PC-3 (cell line): ENCODE results near the gene ARHGAP12. TPM values are rescaled to one million over a fixed set of nuclear protein-coding genes. Genes with fewer than 3 reads are reported as not detected.

Experiments used
- ATAC-seq: fragments of 200-7000 bp; cut with Tn5 transposase; 2 replicates; pipeline ENCODE4 v1.9.1; 2020; ENCODE audit warnings: mild to moderate bottlenecking, moderate library complexity
- BruUV-seq: library from RNA; stranded (reverse); fragments of 400-500 nt; replicated peaks from 2 replicates; lab custom pipeline; 2021; lab: Mats Ljungman, UMichigan
- CTCF ChIA-PET: fragments of 300-600 bp; sonication (Branson Sonifier 250); formaldehyde crosslinking; loops from one replicate; lab custom pipeline; 2022; ENCODE audit warnings: antibody characterized with exemption; lab: Charles Lee
- POLR2A ChIA-PET: fragments of 300-600 bp; sonication (Branson Sonifier 250); formaldehyde crosslinking; loops from one replicate; lab custom pipeline; 2022; ENCODE audit warnings: antibody characterized with exemption; ENCODE audit not compliant: unreplicated experiment; lab: Charles Lee
- DNase-seq: peaks from one replicate; pipeline ENCODE4 v3.0.0-alpha.2; 2015
- H2AFZ ChIP-seq: fragments of 300-600 bp; sonication (generic); 2 replicates; pipeline ENCODE4 v1.6.0; 2016; ENCODE audit warnings: antibody characterized with exemption, low read length
- H3F3A ChIP-seq: fragments of 300-600 bp; sonication (generic); one replicate; pipeline ENCODE4 v1.6.0; 2017; ENCODE audit warnings: antibody characterized with exemption, low read length, control low read depth, mild to moderate bottlenecking; ENCODE audit not compliant: unreplicated experiment
- H3K27ac ChIP-seq: fragments of 300-600 bp; sonication (generic); 2 replicates; pipeline ENCODE4 v1.5.1; 2016; ENCODE audit warnings: mild to moderate bottlenecking, low read length
- H3K27me3 ChIP-seq: fragments of 300-600 bp; sonication (generic); 2 replicates; pipeline ENCODE4 v1.6.1; 2016; ENCODE audit warnings: low read length, mixed read lengths
- H3K36me3 ChIP-seq: fragments of 300-600 bp; sonication (generic); 2 replicates; pipeline ENCODE4 v1.6.1; 2016; ENCODE audit warnings: low read depth, mixed run types, low read length, mixed read lengths
- H3K4me1 ChIP-seq: fragments of 300-600 bp; sonication (generic); 2 replicates; pipeline ENCODE4 v1.5.1; 2016; ENCODE audit warnings: low read length; ENCODE audit not compliant: insufficient read depth
- H3K4me2 ChIP-seq: fragments of 300-600 bp; sonication (generic); 2 replicates; pipeline ENCODE4 v1.6.0; 2016; ENCODE audit warnings: low read length
- H3K4me3 ChIP-seq: fragments of 300-600 bp; sonication (generic); 2 replicates; pipeline ENCODE4 v1.5.1; 2016; ENCODE audit warnings: mild to moderate bottlenecking, low read length, mixed read lengths
- H3K79me2 ChIP-seq: fragments of 300-600 bp; sonication (generic); 2 replicates; pipeline ENCODE4 v1.6.1; 2017; ENCODE audit warnings: low read length, mixed read lengths
- H3K9ac ChIP-seq: fragments of 300-600 bp; sonication (generic); 2 replicates; pipeline ENCODE4 v1.6.0; 2016; ENCODE audit warnings: mild to moderate bottlenecking, low read length
- H3K9me2 ChIP-seq: fragments of 300-600 bp; sonication (generic); replicated peaks from 2 replicates; pipeline ENCODE4 v1.6.1; 2016; ENCODE audit warnings: mixed run types, low read length, mixed read lengths
- H3K9me3 ChIP-seq: fragments of 300-600 bp; sonication (generic); 2 replicates; pipeline ENCODE4 v1.6.1; 2016; ENCODE audit warnings: low read length, mixed read lengths
- H4K20me1 ChIP-seq: fragments of 300-600 bp; sonication (generic); 2 replicates; pipeline ENCODE4 v1.6.1; 2016; ENCODE audit warnings: low read length, mixed read lengths
- EZH2 ChIP-seq: fragments of 300-600 bp; sonication (generic); IDR thresholded peaks from one replicate; pipeline ENCODE4 v1.6.1; 2017; ENCODE audit warnings: antibody characterized with exemption, mild to moderate bottlenecking, low read length; ENCODE audit not compliant: unreplicated experiment
- EZH2phosphoT487 ChIP-seq: fragments of 300-600 bp; sonication (generic); IDR thresholded peaks from 2 replicates; pipeline ENCODE4 v1.6.1; 2018; ENCODE audit warnings: mild to moderate bottlenecking, antibody characterized with exemption, low read length, borderline replicate concordance
- intact Hi-C: fragments of 100-400 bp; cut with micrococcal nuclease; formaldehyde crosslinking; loops from 2 replicates; pipeline ENCODE4 v1.9.0; 2023
- total RNA-seq: library from RNA; depleted of rRNA; stranded (reverse); fragments of >200 nt; gene quantifications from 2 replicates; pipeline ENCODE4 v1.2.3, GENCODE V29; 2014
- TF ChIP-seq, protein P1 (sequence below): fragments of 300-600 bp; sonication (generic); conservative IDR thresholded peaks from 2 replicates; pipeline ENCODE4 v1.5.1; 2017; ENCODE audit warnings: antibody characterized with exemption, low read depth, mild to moderate bottlenecking, low read length

Gene ARHGAP12
- total RNA-seq, 1 experiment from 2014 or later = 16.6 TPM

DNA sequence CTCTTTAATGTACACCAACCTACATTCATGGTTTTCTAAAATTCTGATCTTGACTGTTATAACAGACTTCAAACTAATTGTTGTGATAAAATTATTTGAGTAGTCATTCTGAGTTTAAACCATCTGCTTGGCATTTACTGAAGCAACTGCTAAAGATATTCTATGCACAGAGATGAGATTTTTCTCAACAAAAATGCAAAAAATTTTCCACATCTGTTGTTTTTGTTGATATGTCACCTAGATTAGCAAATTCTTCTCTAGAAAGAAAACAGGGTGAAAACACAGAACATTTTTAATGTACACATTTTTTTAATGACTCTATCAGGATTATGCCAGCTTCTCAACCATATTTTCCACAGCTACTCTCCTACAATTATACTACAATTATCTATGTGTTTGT, 42.7 kb downstream of the ARHGAP12 start:
- Histone ChIP-seq H3F3A (no peaks in the 10 kb centered on the region), H3K9ac (no peak overlapping the region), H3K27ac (no peak overlapping the region), H3K27me3 (no peaks in the 10 kb centered on the region), H3K4me2 (no peak overlapping the region), H4K20me1 (no peaks in the 10 kb centered on the region), H3K79me2 (0 out of 2 replicates have a peak, but pooled peaks cover 18% of the 10 kb centered on the region), H3K9me2 (no peaks in the 10 kb centered on the region), H3K36me3 (no peaks in the 10 kb centered on the region), H3K9me3 (no peaks in the 10 kb centered on the region), H2AFZ (no peak overlapping the region), H3K4me1 (peaks cover 8% of the 10 kb centered on the region), H3K4me3 (no peak overlapping the region)
- TF ChIP-seq EZH2 (no peak), EZH2phosphoT487 (no peak)
- TF ChIP-seq, protein P1, sequence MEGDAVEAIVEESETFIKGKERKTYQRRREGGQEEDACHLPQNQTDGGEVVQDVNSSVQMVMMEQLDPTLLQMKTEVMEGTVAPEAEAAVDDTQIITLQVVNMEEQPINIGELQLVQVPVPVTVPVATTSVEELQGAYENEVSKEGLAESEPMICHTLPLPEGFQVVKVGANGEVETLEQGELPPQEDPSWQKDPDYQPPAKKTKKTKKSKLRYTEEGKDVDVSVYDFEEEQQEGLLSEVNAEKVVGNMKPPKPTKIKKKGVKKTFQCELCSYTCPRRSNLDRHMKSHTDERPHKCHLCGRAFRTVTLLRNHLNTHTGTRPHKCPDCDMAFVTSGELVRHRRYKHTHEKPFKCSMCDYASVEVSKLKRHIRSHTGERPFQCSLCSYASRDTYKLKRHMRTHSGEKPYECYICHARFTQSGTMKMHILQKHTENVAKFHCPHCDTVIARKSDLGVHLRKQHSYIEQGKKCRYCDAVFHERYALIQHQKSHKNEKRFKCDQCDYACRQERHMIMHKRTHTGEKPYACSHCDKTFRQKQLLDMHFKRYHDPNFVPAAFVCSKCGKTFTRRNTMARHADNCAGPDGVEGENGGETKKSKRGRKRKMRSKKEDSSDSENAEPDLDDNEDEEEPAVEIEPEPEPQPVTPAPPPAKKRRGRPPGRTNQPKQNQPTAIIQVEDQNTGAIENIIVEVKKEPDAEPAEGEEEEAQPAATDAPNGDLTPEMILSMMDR = no peak
- CTCF ChIA-PET = no interaction called here
- no peak for DNase-seq
- no peak for ATAC-seq
- intact Hi-C loops = no loop called here
- no TSS peak for BruUV-seq
- POLR2A ChIA-PET = no interaction called here

DNA sequence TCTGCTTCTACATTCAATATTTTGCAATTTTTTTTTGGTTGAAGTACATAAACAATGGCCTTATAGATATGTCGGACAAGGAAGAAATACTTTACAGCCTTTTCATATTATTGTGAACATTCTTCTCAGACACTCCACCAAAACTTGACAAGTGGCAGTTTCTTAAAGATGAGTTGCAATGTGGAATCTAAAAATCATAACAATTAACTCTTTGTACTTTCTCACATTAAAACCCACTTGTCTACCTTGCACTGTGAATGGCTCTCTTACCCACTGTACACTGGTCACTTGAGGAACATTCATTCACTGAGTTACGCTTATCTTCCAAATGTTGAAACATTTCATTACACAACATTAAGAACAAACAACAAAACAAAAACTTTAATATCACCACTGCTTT, 44.2 kb downstream of the ARHGAP12 start:
- Histone ChIP-seq H2AFZ (no peak overlapping the region), H3K9ac (no peak overlapping the region), H3K9me3 (no peaks in the 10 kb centered on the region), H3K4me3 (no peak overlapping the region), H3K27ac (no peak overlapping the region), H3F3A (no peaks in the 10 kb centered on the region), H3K4me1 (peaks cover 9% of the 10 kb centered on the region), H4K20me1 (no peaks in the 10 kb centered on the region), H3K79me2 (0 out of 2 replicates have a peak, but pooled peaks cover 9% of the 10 kb centered on the region), H3K4me2 (no peak overlapping the region), H3K27me3 (no peaks in the 10 kb centered on the region), H3K36me3 (no peaks in the 10 kb centered on the region), H3K9me2 (no peaks in the 10 kb centered on the region)
- CTCF ChIA-PET = no interaction called here
- TF ChIP-seq, protein P1 = no peak
- TF ChIP-seq EZH2 (no peak), EZH2phosphoT487 (no peak)
- BruUV-seq = no TSS peak
- no peak for DNase-seq
- POLR2A ChIA-PET = no interaction called here
- no peak for ATAC-seq
- intact Hi-C loops = no loop called here

DNA sequence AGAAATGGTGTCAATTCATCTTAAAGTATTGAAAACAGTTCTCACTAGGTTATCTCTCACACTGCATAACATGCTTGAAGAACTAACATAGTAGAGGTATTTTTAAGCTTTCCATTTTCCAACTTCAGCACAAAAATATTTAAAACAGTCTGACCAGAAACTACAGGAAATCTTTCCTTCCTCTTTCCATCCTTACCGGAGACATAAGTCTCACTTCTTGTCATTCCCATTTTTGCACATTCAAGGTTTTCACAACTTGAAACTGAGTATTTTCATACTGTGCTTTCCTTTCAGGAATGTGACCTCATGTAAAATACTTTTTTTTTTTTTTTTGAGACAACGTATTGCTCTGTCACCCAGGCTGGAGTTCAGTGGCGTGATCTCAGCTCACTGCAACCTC, 45.2 kb downstream of the ARHGAP12 start:
- H3K27ac ChIP-seq = no peak overlapping the region
- BruUV-seq = no TSS peak
- no peak for TF ChIP-seq EZH2
- peaks cover 9% of the 10 kb centered on the region for H3K4me1 ChIP-seq
- H3F3A ChIP-seq = no peaks in the 10 kb centered on the region
- no peak for DNase-seq
- CTCF ChIA-PET = no interaction called here
- no peaks in the 10 kb centered on the region for H3K9me3 ChIP-seq
- no peak overlapping the region for H3K4me3 ChIP-seq
- no peaks in the 10 kb centered on the region for H3K36me3 ChIP-seq
- H2AFZ ChIP-seq = no peak overlapping the region
- H3K9me2 ChIP-seq = no peaks in the 10 kb centered on the region
- POLR2A ChIA-PET = no interaction called here
- no peak overlapping the region for H3K9ac ChIP-seq
- no peak for ATAC-seq
- no peaks in the 10 kb centered on the region for H4K20me1 ChIP-seq
- H3K27me3 ChIP-seq = no peaks in the 10 kb centered on the region
- no peak overlapping the region for H3K4me2 ChIP-seq
- intact Hi-C loops = no loop called here
- 0 out of 2 replicates have a peak, but pooled peaks cover 9% of the 10 kb centered on the region for H3K79me2 ChIP-seq
